Measurements from ENCODE around the gene TMEM144.
"Not testable (repeated sequence)": the region's sequence is repeated elsewhere in the genome, so short reads cannot be mapped to it uniquely, and the experiment has no call there.

The TMEM144 gene

GRCh38 chr4:158190718-158191117, 19.6 kb upstream of the TMEM144 start:
- no peak for DNase-seq (ENCODE audit: low read depth in 2 of 3, low spot score in 1 of 3)

DNA sequence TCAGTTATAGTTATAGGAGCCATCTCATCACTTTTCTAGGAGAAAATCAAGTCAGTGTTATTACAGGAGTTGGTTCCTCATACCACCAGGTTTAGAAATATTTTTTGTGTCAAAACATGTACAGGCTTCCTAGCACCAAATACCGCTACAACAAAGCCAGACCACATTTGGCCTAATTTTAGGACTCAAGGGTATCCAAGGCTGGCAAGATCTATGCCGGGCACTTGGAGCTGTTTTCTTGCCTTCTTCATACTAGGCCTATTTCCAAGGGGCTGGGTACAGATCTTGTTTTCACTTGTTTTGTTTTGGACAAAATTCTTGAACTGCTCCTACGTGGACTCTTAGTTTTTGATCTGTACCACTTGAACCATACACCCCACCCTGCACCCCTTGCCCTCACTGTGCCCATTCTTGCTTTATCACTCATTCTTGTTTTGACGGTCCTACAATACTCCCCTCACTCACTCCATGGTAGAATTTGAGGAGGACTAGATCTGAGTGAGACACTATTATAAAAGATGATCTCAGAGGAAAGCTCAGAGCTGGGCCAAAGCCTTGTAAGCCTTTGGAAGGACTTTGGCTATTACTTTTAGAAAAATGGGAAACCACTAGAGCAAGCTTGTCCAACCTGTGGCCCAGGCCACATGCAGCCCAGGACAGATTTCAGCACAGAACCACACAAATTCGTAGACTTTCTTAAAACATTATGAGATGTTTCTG, 17.7 kb upstream of the TMEM144 start:
- no peak for DNase-seq (ENCODE audit: low read depth in 2 of 3, low spot score in 1 of 3)

GRCh38 chr4:158193171-158193749, 17.0 kb upstream of the TMEM144 start:
- no peak for DNase-seq (ENCODE audit: low read depth in 2 of 3, low spot score in 1 of 3)

GRCh38 chr4:158195297-158195696, 15.0 kb upstream of the TMEM144 start:
- no peak for DNase-seq (ENCODE audit: low read depth in 2 of 3, low spot score in 1 of 3)

DNA sequence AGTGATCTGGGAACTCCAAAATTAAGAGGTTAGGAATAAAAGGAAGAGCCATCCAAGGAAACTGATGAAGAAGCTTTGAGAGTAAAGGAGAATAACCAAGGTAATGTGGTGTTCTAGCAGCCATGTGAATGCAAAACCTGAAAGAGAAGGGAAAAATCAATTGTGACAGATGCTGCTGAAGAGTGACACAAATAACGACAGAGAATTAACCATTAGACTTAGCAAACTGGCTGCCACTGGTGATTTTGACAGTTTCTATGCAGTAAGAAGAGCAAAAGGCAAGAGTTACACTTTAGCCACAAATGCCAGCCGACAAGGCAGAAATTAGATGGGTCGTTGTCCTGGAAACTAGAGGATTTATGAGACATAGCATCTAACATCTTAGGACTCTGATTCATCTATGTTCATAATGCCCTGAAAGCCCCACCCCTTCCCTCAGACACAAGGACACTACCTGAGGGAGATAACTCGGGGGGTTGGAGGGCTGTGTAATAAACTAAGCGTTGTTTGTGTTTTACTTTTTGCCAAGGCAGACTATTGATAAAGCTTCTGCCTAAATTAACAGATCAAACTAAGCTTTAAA, 13.0 kb upstream of the TMEM144 start:
- no peak for DNase-seq (ENCODE audit: low read depth in 2 of 3, low spot score in 1 of 3)

- no peak for DNase-seq (ENCODE audit: low read depth in 2 of 3, low spot score in 1 of 3)
Observed at GRCh38 chr4:158200214-158200613, 10.1 kb upstream of the TMEM144 start.

GRCh38 chr4:158201322-158201721, 9.0 kb upstream of the TMEM144 start:
- no peak for DNase-seq (ENCODE audit: low read depth in 2 of 3, low spot score in 1 of 3)

GRCh38 chr4:158201876-158202275, 8.4 kb upstream of the TMEM144 start:
- no peak for DNase-seq (ENCODE audit: low read depth in 2 of 3, low spot score in 1 of 3)

DNA sequence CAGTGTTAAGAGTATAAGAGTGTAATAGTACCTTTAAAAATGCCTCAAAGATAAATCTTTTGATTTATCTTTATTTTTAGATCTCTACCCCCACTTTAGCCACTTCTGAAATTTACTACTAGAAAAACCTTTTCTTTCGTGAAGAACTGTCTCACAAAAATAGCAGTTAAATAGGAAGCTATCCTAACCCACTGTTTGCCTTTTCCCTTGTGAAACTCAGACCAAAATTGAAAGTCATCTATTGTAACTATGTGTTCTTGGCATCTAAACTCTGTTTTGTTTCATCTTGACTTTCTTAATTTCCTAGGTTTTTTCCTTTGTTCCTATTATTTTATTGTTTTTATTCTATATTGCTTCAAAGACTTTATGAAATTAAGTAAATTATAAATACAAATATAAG, 7.8 kb upstream of the TMEM144 start:
- no peak for DNase-seq (ENCODE audit: low read depth in 2 of 3, low spot score in 1 of 3)

DNA sequence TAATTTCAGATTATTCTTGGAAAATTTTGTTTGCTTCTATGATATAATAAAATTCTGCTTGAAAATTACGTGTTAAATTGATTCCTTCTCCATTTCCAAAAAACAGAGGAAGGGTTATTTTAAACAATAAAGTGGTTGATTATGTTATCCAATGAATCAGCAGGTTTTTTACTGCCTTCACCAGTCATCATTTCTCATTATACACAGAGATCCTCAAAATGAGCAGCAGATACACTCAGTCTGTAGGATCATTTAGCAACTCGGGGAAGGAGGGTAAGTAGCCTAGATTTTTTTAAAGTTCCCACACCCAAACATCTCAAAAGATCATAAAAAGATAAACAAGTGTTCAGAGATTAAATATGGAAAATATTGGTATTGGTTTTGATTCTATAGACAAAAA, 6.8 kb upstream of the TMEM144 start:
- DNase-seq (ENCODE audit: low read depth in 2 of 3, low spot score in 1 of 3), result no peak

DNA sequence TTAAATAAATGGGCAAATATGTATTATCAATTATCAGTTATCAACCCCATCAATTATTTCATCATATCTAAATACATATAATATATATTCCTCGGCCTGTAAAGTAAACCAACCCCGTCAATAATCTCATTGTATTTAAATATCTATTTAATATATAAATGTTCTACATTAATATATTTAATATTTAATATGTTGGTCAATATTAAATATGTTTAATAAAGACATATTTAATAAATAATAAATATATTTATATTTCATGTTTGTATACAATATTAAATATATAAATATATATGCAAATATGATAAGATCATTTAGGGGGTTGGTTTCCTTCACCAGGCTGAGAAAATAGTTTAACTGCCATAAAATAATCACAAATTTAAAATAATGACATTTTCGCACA, 6.4 kb upstream of the TMEM144 start:
- DNase-seq (ENCODE audit: low read depth in 2 of 3, low spot score in 1 of 3), result no peak

- DNase-seq (ENCODE audit: low read depth in 2 of 3, low spot score in 1 of 3), result no peak
Observed at GRCh38 chr4:158208963-158209640, 1.2 kb upstream of the TMEM144 start.

GRCh38 chr4:158211222-158211621, 936 bp downstream of the TMEM144 start:
- DNase-seq (ENCODE audit: low read depth in 2 of 3, low spot score in 1 of 3), result no peak

- no peak for DNase-seq (ENCODE audit: low read depth in 2 of 3, low spot score in 1 of 3)
Observed at GRCh38 chr4:158213466-158213865, 3.2 kb downstream of the TMEM144 start.

- no peak for DNase-seq (ENCODE audit: low read depth in 2 of 3, low spot score in 1 of 3)
Observed at GRCh38 chr4:158214856-158215255, 4.6 kb downstream of the TMEM144 start.

DNA sequence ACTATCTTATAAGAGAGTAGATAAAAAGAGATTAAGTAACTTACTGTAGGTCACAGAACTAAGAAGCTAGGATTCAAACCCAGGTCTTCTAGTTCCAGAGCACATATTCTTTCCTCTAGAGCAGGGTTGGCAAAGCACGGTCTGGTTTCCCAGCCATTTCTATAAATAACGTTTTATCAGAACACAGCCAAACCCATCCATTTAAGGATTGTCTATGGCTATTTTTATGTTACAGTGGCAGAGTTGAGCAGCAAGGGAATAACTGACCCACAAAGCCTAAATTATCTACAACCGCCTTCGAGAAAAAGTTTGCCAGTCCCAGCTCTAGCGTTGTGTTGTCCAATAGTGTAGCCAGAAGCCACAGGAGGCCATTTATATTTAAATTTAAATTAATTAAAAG, 7.5 kb downstream of the TMEM144 start:
- no peak for DNase-seq (ENCODE audit: low read depth in 2 of 3, low spot score in 1 of 3)

GRCh38 chr4:158219623-158220022, 9.3 kb downstream of the TMEM144 start:
- no peak for DNase-seq (ENCODE audit: low read depth in 2 of 3, low spot score in 1 of 3)

DNA sequence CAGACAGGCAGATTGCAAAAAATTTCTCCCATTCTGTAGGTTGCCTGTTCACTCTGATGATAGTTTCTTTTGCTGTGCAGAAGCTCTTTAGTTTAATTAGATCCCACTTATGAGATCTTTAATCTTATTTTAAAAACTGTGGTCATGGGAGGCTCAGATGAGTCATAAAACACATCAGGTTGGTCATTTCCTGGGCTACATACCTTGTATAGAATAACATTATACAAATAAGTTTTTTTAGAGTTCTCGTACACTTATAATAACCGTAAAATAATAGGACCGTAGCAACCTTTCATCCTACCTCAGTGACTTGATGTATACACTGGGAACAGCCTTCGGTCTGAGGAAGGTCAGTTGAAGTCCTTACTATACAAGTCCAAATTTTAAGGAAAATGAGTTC, 14.0 kb downstream of the TMEM144 start:
- not testable (repeated sequence) for DNase-seq (ENCODE audit: low read depth in 2 of 3, low spot score in 1 of 3)

- DNase-seq (ENCODE audit: low read depth in 2 of 3, low spot score in 1 of 3), result not testable (repeated sequence)
Observed at GRCh38 chr4:158224999-158225398, 14.7 kb downstream of the TMEM144 start.

DNA sequence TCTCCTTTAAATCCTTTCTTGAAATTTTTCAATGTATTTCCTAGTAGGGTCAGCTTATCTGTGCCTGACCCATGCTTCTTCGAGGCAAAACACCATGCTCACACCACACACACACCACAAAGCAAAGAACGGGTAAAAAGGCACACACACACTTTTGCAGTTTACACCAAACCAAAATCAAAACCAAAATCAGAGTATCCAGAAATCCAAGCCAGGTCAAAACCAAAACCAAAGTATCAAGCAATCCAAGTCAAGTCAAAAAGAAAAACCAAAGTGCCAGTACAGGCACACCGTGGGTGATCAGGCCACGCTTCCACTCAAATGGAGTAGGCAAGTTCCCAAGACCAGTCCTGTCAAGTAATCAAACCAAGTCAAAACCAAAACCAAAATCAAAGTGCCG, 17.6 kb downstream of the TMEM144 start:
- DNase-seq (ENCODE audit: low read depth in 2 of 3, low spot score in 1 of 3), result not testable (repeated sequence)

DNA sequence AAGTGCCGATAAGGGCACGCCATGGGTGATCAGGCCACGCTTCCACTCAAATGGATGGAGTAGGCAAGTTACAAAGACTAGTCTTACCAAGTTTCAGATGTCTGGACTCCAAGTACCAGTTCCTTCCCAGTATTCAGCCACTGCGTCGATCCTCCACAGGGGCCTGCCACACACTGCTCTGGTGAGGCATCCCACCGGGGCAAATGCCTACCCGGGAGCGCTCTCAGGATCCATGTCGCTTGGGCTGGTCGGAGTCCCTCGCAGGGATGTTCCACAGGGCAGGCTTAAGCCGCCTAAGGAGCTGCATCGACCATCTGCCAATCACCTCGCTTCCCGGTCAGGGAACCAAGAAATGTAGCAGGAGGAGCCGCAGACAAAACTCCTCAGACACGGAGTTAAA, 18.1 kb downstream of the TMEM144 start:
- not testable (repeated sequence) for DNase-seq (ENCODE audit: low read depth in 2 of 3, low spot score in 1 of 3)

DNA sequence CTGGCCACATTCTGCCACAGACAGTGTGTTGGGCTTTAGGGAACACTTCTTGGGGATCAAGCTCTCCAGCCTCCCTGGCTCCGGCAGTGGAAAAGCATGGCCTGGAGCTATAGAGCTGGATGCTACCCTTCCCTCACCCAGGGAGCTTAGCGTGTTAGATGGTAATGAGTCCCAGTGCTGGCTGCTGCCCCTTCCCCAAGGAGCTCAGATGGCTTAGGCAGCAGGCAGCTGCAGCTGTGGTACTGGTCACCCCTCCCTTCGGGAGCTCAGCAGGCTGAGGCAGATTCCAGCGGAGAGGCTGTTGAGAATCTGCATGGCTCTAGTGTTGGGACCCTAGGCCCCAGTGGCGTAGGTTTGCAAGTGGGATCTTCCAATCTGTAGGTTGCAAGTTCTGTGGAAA, 19.5 kb downstream of the TMEM144 start:
- no peak for DNase-seq (ENCODE audit: low read depth in 2 of 3, low spot score in 1 of 3)
